HFFc6 (cell line): ENCODE data around the gene ERVV-1. TPM values are rescaled to one million over a fixed set of nuclear protein-coding genes. Genes with fewer than 3 reads are reported as not detected.

Experiments used
- DNase-seq: peaks from one replicate; pipeline ENCODE4 v3.0.0-alpha.2; 2018
- H3K27ac Mint-ChIP-seq: 2 replicates; pipeline ENCODE4 v1.8.0; 2020; ENCODE audit warnings: mild to moderate bottlenecking, mixed read lengths
- H3K27me3 Mint-ChIP-seq: 2 replicates; pipeline ENCODE4 v1.8.0; 2021; ENCODE audit warnings: mild to moderate bottlenecking, moderate library complexity, mixed read lengths; ENCODE audit not compliant: insufficient read depth
- H3K36me3 Mint-ChIP-seq: 2 replicates; pipeline ENCODE4 v1.8.0; 2021; ENCODE audit warnings: low read depth, mixed read lengths
- H3K4me1 Mint-ChIP-seq: 2 replicates; pipeline ENCODE4 v1.8.0; 2020; ENCODE audit warnings: low read depth, mixed read lengths
- H3K4me3 Mint-ChIP-seq: 2 replicates; pipeline ENCODE4 v1.8.0; 2020; ENCODE audit warnings: mild to moderate bottlenecking, moderate library complexity, mixed read lengths
- H3K9me3 Mint-ChIP-seq: 2 replicates; pipeline ENCODE4 v1.8.0; 2020; ENCODE audit warnings: mild to moderate bottlenecking, mixed read lengths
- total RNA-seq, 6 experiments: library from RNA; stranded (reverse); fragmentation: NEBNext Ultra II Directional; extraction: Animal tissue kit (Norgen Biotek cat#: 25700); gene quantifications; 2 replicates in 1 of 6; 3 replicates in 5 of 6; pipeline ENCODE4 v1.2.3, GENCODE V29; 2021
- TF ChIP-seq, protein P1 (sequence below): fragments of 200-600 bp; sonication (generic); IDR thresholded peaks from 2 replicates; pipeline ENCODE4 v1.5.0; 2021; ENCODE audit warnings: antibody characterized with exemption, mild to moderate bottlenecking

ERVV-1 gene
- total RNA-seq, 6 experiments from 2014 or later, result not detected

DNA sequence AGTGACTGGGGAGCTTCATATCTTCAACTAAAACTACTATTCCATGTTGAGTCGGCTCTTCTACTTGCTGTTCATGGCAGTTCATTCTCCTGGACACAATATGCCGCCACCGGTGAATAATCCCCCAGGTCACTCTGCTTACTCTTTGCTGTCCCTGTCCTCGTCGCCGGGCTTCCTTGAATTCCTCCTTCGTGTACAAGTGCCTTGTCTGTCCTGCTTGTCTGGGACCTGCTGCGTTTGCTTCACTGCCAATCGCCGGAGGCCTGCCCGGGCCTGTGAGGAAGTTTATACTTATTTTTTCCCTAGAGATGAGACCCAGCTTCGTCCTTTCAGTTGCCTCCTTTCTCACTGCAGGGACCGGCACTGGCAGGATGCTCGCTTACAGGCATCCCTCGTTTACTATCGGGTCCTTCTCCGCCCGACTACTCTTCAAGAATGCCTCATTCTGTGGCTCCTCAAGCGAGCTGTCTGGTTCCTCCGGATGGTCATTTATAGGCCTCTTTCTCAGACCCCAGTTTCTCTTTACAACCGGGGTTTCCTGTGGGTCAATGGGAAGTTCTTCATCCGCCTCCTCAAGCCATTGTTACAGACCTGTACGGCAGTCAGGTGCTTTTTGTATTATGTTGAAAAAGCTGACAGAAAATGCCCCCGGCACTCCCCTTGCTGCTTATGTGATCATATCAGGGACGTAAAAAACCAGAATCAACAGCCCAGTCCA, 5.5 kb upstream of the ERVV-1 start:
- Mint-ChIP-seq H3K4me1 (no peaks in the 10 kb centered on the region), H3K36me3 (peaks cover 4% of the 10 kb centered on the region; the same call in 1 of the 2 replicates), H3K27ac (no peak overlapping the region), H3K9me3 (peaks cover 25% of the 10 kb centered on the region), H3K27me3 (peaks cover 2% of the 10 kb centered on the region; the same call in 1 of the 2 replicates), H3K4me3 (no peak overlapping the region)
- TF ChIP-seq, protein P1, sequence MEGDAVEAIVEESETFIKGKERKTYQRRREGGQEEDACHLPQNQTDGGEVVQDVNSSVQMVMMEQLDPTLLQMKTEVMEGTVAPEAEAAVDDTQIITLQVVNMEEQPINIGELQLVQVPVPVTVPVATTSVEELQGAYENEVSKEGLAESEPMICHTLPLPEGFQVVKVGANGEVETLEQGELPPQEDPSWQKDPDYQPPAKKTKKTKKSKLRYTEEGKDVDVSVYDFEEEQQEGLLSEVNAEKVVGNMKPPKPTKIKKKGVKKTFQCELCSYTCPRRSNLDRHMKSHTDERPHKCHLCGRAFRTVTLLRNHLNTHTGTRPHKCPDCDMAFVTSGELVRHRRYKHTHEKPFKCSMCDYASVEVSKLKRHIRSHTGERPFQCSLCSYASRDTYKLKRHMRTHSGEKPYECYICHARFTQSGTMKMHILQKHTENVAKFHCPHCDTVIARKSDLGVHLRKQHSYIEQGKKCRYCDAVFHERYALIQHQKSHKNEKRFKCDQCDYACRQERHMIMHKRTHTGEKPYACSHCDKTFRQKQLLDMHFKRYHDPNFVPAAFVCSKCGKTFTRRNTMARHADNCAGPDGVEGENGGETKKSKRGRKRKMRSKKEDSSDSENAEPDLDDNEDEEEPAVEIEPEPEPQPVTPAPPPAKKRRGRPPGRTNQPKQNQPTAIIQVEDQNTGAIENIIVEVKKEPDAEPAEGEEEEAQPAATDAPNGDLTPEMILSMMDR, result no peak
- DNase-seq, result no peak

DNA sequence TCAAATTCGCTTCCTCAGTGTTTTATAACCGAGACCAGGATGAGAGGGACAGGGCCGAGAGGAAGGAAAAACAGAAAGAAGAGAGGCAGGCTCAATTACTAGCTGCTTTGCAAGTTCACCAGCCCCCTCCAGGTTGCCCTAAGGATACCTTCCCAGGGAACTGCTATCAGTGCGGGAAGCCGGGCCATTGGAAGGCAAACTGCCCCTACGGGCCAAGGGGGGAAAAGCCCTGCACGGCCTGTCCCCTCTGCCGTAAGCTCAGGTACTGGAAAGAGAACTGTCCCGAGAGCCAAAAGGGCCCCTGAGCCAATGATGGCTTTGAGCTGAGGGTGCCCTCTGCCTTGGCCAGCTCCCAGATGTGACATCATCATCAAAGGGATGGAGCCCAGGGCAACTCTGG, 3.2 kb upstream of the ERVV-1 start:
- peaks cover 27% of the 10 kb centered on the region for H3K9me3 Mint-ChIP-seq
- H3K27me3 Mint-ChIP-seq, result peaks cover 2% of the 10 kb centered on the region; the same call in 1 of the 2 replicates
- TF ChIP-seq, protein P1, result no peak
- no peaks in the 10 kb centered on the region for H3K4me1 Mint-ChIP-seq
- no peak overlapping the region for H3K4me3 Mint-ChIP-seq
- no peak overlapping the region for H3K27ac Mint-ChIP-seq
- DNase-seq, result no peak
- H3K36me3 Mint-ChIP-seq, result no peaks in the 10 kb centered on the region

DNA sequence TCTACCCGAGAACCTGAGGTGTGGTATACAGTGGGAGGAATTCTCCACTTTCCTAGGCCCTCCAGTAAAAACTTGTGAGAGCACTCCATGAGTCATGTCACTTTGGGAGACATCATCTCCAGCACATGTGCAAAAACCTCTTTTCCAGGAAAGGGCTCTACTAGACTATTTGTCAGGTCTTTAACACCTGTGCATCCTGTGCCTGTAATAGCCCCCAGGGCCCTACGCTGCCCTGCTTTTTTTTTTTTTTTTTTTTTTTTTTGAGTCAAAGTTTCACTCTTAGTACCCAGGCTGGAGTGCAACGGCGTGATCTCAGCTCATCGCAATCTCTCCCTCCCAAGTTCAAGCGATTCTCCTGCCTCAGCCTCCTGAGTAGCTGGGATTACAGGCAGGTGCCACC, 1.7 kb upstream of the ERVV-1 start:
- no peak overlapping the region for H3K27ac Mint-ChIP-seq
- H3K4me1 Mint-ChIP-seq, result peaks cover 3% of the 10 kb centered on the region; the same call in 1 of the 2 replicates
- H3K4me3 Mint-ChIP-seq, result no peak overlapping the region
- no peak for DNase-seq
- H3K9me3 Mint-ChIP-seq, result peaks cover 30% of the 10 kb centered on the region
- TF ChIP-seq, protein P1, result no peak
- no peaks in the 10 kb centered on the region; the same call in 1 of the 2 replicates for H3K36me3 Mint-ChIP-seq
- H3K27me3 Mint-ChIP-seq, result peaks cover 2% of the 10 kb centered on the region; the same call in 1 of the 2 replicates

DNA sequence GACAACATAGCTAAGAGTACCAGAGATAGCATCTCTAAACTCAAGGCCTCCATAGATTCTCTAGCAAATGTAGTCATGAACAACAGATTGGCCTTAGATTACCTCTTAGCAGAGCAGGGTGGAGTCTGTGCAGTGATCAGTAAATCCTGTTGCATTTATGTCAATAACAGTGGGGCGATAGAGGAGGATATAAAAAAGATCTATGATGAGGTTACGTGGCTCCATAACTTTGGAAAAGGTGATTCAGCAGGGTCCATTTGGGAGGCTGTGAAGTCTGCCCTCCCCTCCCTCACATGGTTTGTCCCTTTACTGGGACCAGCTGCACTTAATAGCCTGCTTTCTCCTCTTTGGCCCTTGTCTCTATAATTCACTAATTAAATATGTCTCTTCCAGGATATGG, 1.4 kb downstream of the ERVV-1 start:
- Mint-ChIP-seq H3K4me1 (peaks cover 5% of the 10 kb centered on the region; the same call in 1 of the 2 replicates), H3K27me3 (no peaks in the 10 kb centered on the region; the same call in 1 of the 2 replicates), H3K27ac (no peak overlapping the region), H3K9me3 (peaks cover 20% of the 10 kb centered on the region), H3K36me3 (no peaks in the 10 kb centered on the region; the same call in 1 of the 2 replicates), H3K4me3 (no peak overlapping the region)
- DNase-seq, result no peak
- TF ChIP-seq, protein P1, result no peak

DNA sequence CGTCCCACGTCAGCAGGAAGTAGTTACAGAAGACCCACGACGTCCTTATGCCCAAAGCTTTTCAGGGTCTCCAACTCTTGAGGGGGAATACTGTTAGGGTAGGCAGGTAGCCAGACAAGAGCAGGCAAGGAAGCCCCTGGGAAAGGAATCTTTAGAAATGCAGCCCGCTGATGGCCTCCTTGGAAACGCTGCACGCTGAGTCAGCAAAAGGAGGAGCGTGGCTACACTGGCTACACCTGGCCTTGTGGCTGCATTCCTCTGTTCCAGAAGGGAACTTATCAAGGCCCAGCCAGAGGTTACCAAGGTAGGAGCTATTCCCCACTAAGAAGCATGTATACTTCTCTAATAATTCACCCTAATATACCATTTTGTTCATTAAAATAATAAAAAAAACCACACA, 2.0 kb downstream of the ERVV-1 start:
- TF ChIP-seq, protein P1, result no peak
- Mint-ChIP-seq H3K9me3 (peaks cover 22% of the 10 kb centered on the region), H3K27me3 (no peaks in the 10 kb centered on the region; the same call in 1 of the 2 replicates), H3K36me3 (no peaks in the 10 kb centered on the region; the same call in 1 of the 2 replicates), H3K4me3 (no peak overlapping the region), H3K27ac (no peak overlapping the region), H3K4me1 (peaks cover 5% of the 10 kb centered on the region; the same call in 1 of the 2 replicates)
- DNase-seq, result no peak
